Measurements from ENCODE around the gene AP3S1. TPM values are rescaled to one million over a fixed set of nuclear protein-coding genes. Genes with fewer than 3 reads are reported as not detected.
"Not testable (repeated sequence)": the region's sequence is repeated elsewhere in the genome, so short reads cannot be mapped to it uniquely, and the experiment has no call there.

AP3S1 gene
- total RNA-seq, 2 experiments from 2014 or later = 102 to 107 TPM

- H3K27ac Mint-ChIP-seq = no peak overlapping the region
- H3K9me3 Mint-ChIP-seq = no peaks in the 10 kb centered on the region
- H3K4me3 Mint-ChIP-seq = no peak overlapping the region
- H3K27me3 Mint-ChIP-seq = no peaks in the 10 kb centered on the region
- H3K4me1 Mint-ChIP-seq (ENCODE audit: low read depth) = peaks cover 2% of the 10 kb centered on the region
- no peak for DNase-seq
- TF ChIP-seq CTCF (IDR thresholded peaks at IDR 0.05) = no peak
- intact Hi-C loops (cut with micrococcal nuclease) = no loop called here
- peaks cover 27% of the 10 kb centered on the region for H3K36me3 Mint-ChIP-seq (ENCODE audit: low read depth)
- no peak for ATAC-seq
- CTCF ChIA-PET = no interaction called here
- POLR2A ChIA-PET = interaction anchor here (0.6 kb wide), 1 partner anchor 631 kb away, joined by 3 read pairs; no protein-coding TSS in a partner anchor
These were observed 27.6 kb downstream of the AP3S1 start for GRCh38 chr5:115869256-115869795.

GRCh38 chr5:115872447-115872846, 30.7 kb downstream of the AP3S1 start:
- no peak for TF ChIP-seq CTCF (IDR thresholded peaks at IDR 0.05)
- ATAC-seq (no peak), DNase-seq (no peak)
- POLR2A ChIA-PET = no interaction called here
- Mint-ChIP-seq H3K27me3 (no peaks in the 10 kb centered on the region), H3K36me3 (ENCODE audit: low read depth) (peaks cover 46% of the 10 kb centered on the region), H3K4me1 (ENCODE audit: low read depth) (peaks cover 2% of the 10 kb centered on the region), H3K4me3 (no peak overlapping the region), H3K27ac (no peak overlapping the region), H3K9me3 (no peaks in the 10 kb centered on the region)
- CTCF ChIA-PET = no interaction called here
- intact Hi-C loops (cut with micrococcal nuclease) = no loop called here

- TF ChIP-seq CTCF (IDR thresholded peaks at IDR 0.05) = no peak
- no peak for ATAC-seq
- POLR2A ChIA-PET = no interaction called here
- intact Hi-C loops (cut with micrococcal nuclease) = no loop called here
- H3K36me3 Mint-ChIP-seq (ENCODE audit: low read depth) = peaks cover 56% of the 10 kb centered on the region
- no peaks in the 10 kb centered on the region for H3K9me3 Mint-ChIP-seq
- DNase-seq = no peak
- H3K27ac Mint-ChIP-seq = no peak overlapping the region
- H3K27me3 Mint-ChIP-seq = no peaks in the 10 kb centered on the region
- no peak overlapping the region for H3K4me3 Mint-ChIP-seq
- no peaks in the 10 kb centered on the region for H3K4me1 Mint-ChIP-seq (ENCODE audit: low read depth)
- CTCF ChIA-PET = interaction anchor here (1.0 kb wide), 1 partner anchor 14 kb away, joined by 3 read pairs; no protein-coding TSS in a partner anchor
These were observed 31.7 kb downstream of the AP3S1 start for GRCh38 chr5:115873392-115873791.

- POLR2A ChIA-PET = no interaction called here
- H3K36me3 Mint-ChIP-seq (ENCODE audit: low read depth) = peaks cover 60% of the 10 kb centered on the region
- no peaks in the 10 kb centered on the region for H3K4me1 Mint-ChIP-seq (ENCODE audit: low read depth)
- H3K27ac Mint-ChIP-seq = no peak overlapping the region
- no peak for DNase-seq
- no peak overlapping the region for H3K4me3 Mint-ChIP-seq
- H3K27me3 Mint-ChIP-seq = no peaks in the 10 kb centered on the region
- TF ChIP-seq CTCF (IDR thresholded peaks at IDR 0.05) = no peak
- intact Hi-C loops (cut with micrococcal nuclease) = no loop called here
- peaks cover under 1% of the 10 kb centered on the region for H3K9me3 Mint-ChIP-seq
- CTCF ChIA-PET = no interaction called here
- ATAC-seq = no peak
These were observed 33.7 kb downstream of the AP3S1 start for GRCh38 chr5:115875447-115875846.

- H3K27me3 Mint-ChIP-seq; H3K9me3 Mint-ChIP-seq; DNase-seq; intact Hi-C loops (cut with micrococcal nuclease); ATAC-seq; CTCF ChIA-PET; H3K27ac Mint-ChIP-seq; H3K4me1 Mint-ChIP-seq (ENCODE audit: low read depth); H3K4me3 Mint-ChIP-seq; POLR2A ChIA-PET: not testable (repeated sequence)
- peaks cover 63% of the 10 kb centered on the region for H3K36me3 Mint-ChIP-seq (ENCODE audit: low read depth)
These were observed 35.6 kb downstream of the AP3S1 start for GRCh38 chr5:115877342-115877741.

GRCh38 chr5:115882434-115882833, 40.7 kb downstream of the AP3S1 start:
- H3K9me3 Mint-ChIP-seq; POLR2A ChIA-PET; ATAC-seq; DNase-seq; H3K4me3 Mint-ChIP-seq; H3K4me1 Mint-ChIP-seq (ENCODE audit: low read depth); H3K27me3 Mint-ChIP-seq; intact Hi-C loops (cut with micrococcal nuclease); H3K27ac Mint-ChIP-seq; CTCF ChIA-PET: not testable (repeated sequence)
- peaks cover 42% of the 10 kb centered on the region for H3K36me3 Mint-ChIP-seq (ENCODE audit: low read depth)
